ENCODE measurements around the gene ANKIB1. TPM values are rescaled to one million over a fixed set of nuclear protein-coding genes. Genes with fewer than 3 reads are reported as not detected.
A peak's percentile ranks its signal among the peaks of the same experiment; 100 is the strongest.

ANKIB1 gene
- total RNA-seq, 6 experiments from 2014 or later, result 9.3 to 20.8 (median 15.0) TPM

GRCh38 chr7:92230547-92230946 lies 15.2 kb upstream of the ANKIB1 start:
- 68% methylated on average over 2 of the region's 2 CpGs for WGBS (ENCODE audit: insufficient coverage, low coverage, low lambda C conversion rate, missing lambda C conversion rate)
- peaks cover 0 to 47% (median 16%) of the 10 kb centered on the region in 4 donors for H3K36me3 ChIP-seq
- TF ChIP-seq POLR2A (IDR thresholded peaks at IDR 0.05), result no peak
- TF ChIP-seq, protein P1, sequence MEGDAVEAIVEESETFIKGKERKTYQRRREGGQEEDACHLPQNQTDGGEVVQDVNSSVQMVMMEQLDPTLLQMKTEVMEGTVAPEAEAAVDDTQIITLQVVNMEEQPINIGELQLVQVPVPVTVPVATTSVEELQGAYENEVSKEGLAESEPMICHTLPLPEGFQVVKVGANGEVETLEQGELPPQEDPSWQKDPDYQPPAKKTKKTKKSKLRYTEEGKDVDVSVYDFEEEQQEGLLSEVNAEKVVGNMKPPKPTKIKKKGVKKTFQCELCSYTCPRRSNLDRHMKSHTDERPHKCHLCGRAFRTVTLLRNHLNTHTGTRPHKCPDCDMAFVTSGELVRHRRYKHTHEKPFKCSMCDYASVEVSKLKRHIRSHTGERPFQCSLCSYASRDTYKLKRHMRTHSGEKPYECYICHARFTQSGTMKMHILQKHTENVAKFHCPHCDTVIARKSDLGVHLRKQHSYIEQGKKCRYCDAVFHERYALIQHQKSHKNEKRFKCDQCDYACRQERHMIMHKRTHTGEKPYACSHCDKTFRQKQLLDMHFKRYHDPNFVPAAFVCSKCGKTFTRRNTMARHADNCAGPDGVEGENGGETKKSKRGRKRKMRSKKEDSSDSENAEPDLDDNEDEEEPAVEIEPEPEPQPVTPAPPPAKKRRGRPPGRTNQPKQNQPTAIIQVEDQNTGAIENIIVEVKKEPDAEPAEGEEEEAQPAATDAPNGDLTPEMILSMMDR (IDR thresholded peaks at IDR 0.05), result no peak

DNA sequence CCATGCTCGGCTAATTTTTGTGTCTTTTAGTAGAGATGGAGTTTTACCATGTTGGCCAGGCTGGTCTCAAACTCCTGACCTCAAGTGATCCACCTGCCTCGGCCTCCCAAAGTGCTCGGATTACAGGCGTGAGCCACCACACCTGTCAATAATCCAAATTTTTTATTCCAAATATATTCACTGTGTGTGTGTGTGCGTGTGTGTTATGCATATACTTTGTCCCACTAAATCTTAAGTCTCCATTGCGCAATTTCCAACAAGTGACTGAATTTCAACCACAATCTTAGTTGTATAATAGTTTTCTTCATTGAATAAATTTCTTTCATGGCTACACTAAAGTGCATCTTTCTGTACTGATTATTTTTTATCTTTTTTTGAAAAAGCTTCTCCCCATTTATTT lies 2.8 kb upstream of the ANKIB1 start:
- ATAC-seq, result no peak
- no peaks in the 10 kb centered on the region for H3K27me3 ChIP-seq
- WGBS (ENCODE audit: insufficient coverage, low coverage, low lambda C conversion rate, missing lambda C conversion rate), result 94% methylated on average over 5 of the region's 6 CpGs
- peaks cover 0 to 28% (median 4%) of the 10 kb centered on the region in 4 donors for H3K36me3 ChIP-seq
- H3K4me3 ChIP-seq, result no peak overlapping the region
- H3K27ac ChIP-seq, result no peak overlapping the region
- intact Hi-C loops (cut with DNase I), result no loop called here
- no peak for TF ChIP-seq POLR2A (IDR thresholded peaks at IDR 0.05)
- TF ChIP-seq, protein P1 (IDR thresholded peaks at IDR 0.05), result no peak
- no peak for DNase-seq
- peaks cover 0 to 24% (median 4%) of the 10 kb centered on the region in 4 donors for H3K4me1 ChIP-seq
- no peaks in the 10 kb centered on the region for H3K9me3 ChIP-seq

More at GRCh38 chr7:92230547-92230946, 15.2 kb upstream of the ANKIB1 start:
- H3K27me3 ChIP-seq, result no peaks in the 10 kb centered on the region
- no peak overlapping the region for H3K27ac ChIP-seq
- H3K9me3 ChIP-seq, result no peaks in the 10 kb centered on the region
- no peak for DNase-seq
- intact Hi-C loops (cut with DNase I), result no loop called here
- H3K4me1 ChIP-seq, result no peaks in the 10 kb centered on the region
- H3K4me3 ChIP-seq, result no peak overlapping the region
- ATAC-seq, result no peak

GRCh38 chr7:92244808-92245486 lies 827 bp upstream of the ANKIB1 start:
- peak overlapping the region; percentile 84 to 88 (median 85) for H3K27ac ChIP-seq
- peak overlapping the region; percentile 81 to 90 (median 87) for H3K4me3 ChIP-seq
- no peaks in the 10 kb centered on the region for H3K9me3 ChIP-seq
- no peaks in the 10 kb centered on the region for H3K27me3 ChIP-seq
- TF ChIP-seq POLR2A (IDR thresholded peaks at IDR 0.05), result no peak
- TF ChIP-seq, protein P1 (IDR thresholded peaks at IDR 0.05), result no peak
- intact Hi-C loops (cut with DNase I), result no loop called here
- H3K36me3 ChIP-seq, result peaks cover 0 to 16% (median 2%) of the 10 kb centered on the region in 4 donors
- peaks cover 0 to 24% (median 4%) of the 10 kb centered on the region in 4 donors for H3K4me1 ChIP-seq
- DNase-seq (no peak), ATAC-seq (peak; percentile 16 to 38 (median 30))
- WGBS (ENCODE audit: insufficient coverage, low coverage, low lambda C conversion rate, missing lambda C conversion rate), result 0% methylated on average over 11 of the region's 11 CpGs

GRCh38 chr7:92246360-92247101 lies 757 bp downstream of the ANKIB1 start:
- intact Hi-C loops (cut with DNase I), result no loop called here
- Histone ChIP-seq H3K27me3 (no peaks in the 10 kb centered on the region), H3K36me3 (no peaks in the 10 kb centered on the region), H3K27ac (peak overlapping the region; percentile 84 to 88 (median 85)), H3K4me1 (peaks cover 0 to 24% (median 4%) of the 10 kb centered on the region in 4 donors), H3K4me3 (peak overlapping the region; percentile 81 to 90 (median 87)), H3K9me3 (no peaks in the 10 kb centered on the region)
- under 1% methylated on average over 25 of the region's 35 CpGs for WGBS (ENCODE audit: insufficient coverage, low coverage, low lambda C conversion rate, missing lambda C conversion rate)
- TF ChIP-seq, protein P1 (IDR thresholded peaks at IDR 0.05), result no peak
- TF ChIP-seq POLR2A (IDR thresholded peaks at IDR 0.05), result no peak
- DNase-seq, result peak in 1 of 3 donors; percentile 46
- peak; percentile 21 to 42 (median 24) for ATAC-seq
